Measurements from ENCODE around the gene RTL1.

GRCh38 chr14:100882026-100882967 is 21.2 kb downstream of the RTL1 start:
- TF ChIP-seq CTCF (IDR thresholded peaks at IDR 0.05) = no peak
- TF ChIP-seq POLR2A (IDR thresholded peaks at IDR 0.05; ENCODE audit: low read depth) = no peak

All from esophagus muscularis mucosa (tissue), 3 donors.